RWPE1 (cell line): ENCODE measurements around the gene TRIP6.
"Not testable (repeated sequence)": the region's sequence is repeated elsewhere in the genome, so short reads cannot be mapped to it uniquely, and the experiment has no call there.

Source experiments
- CTCF ChIA-PET: fragments of 350-600 bp; sonication (Branson Sonifier 250); formaldehyde crosslinking; extraction: SDS; loops from one replicate; lab custom pipeline; 2021; lab: Yijun Ruan, JAX
- POLR2A ChIA-PET: fragments of 400-600 bp; formaldehyde crosslinking; extraction: SDS; loops from one replicate; lab custom pipeline; 2020; ENCODE audit warnings: antibody characterized with exemption; ENCODE audit not compliant: low non-redundant PET; lab: Yijun Ruan, JAX
- DNase-seq: peaks from one replicate; pipeline ENCODE4 v3.0.0; 2012; ENCODE audit warnings: low spot score
- H3K27ac ChIP-seq: fragments of 450-650 bp; 2 replicates; pipeline ENCODE4 v1.5.1; 2017
- TF ChIP-seq, protein P1 (sequence below): fragments of 450-650 bp; conservative IDR thresholded peaks from 2 replicates; pipeline ENCODE4 v1.5.1; 2017; ENCODE audit warnings: low read depth, mild to moderate bottlenecking

Gene TRIP6

DNA sequence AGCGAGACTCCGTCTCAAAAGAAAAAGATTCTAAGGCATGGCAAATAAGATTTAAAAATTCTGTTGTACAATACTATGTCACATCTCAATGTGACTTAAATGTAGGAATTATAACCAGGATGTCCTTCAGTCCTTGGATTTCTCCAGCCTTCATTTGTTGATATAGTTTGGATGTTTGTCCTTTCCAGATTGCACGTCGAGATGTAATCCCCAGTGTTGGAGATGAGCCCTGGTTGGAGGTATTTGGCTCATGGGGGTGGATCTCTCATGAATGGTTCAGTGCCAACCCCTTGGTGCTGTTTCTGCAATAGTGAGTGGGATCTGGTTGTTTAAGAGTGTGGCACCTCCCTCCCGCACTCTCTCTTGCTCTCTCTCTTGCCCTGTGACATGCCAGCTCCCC lies 41.3 kb downstream of the TRIP6 start:
- TF ChIP-seq, protein P1, sequence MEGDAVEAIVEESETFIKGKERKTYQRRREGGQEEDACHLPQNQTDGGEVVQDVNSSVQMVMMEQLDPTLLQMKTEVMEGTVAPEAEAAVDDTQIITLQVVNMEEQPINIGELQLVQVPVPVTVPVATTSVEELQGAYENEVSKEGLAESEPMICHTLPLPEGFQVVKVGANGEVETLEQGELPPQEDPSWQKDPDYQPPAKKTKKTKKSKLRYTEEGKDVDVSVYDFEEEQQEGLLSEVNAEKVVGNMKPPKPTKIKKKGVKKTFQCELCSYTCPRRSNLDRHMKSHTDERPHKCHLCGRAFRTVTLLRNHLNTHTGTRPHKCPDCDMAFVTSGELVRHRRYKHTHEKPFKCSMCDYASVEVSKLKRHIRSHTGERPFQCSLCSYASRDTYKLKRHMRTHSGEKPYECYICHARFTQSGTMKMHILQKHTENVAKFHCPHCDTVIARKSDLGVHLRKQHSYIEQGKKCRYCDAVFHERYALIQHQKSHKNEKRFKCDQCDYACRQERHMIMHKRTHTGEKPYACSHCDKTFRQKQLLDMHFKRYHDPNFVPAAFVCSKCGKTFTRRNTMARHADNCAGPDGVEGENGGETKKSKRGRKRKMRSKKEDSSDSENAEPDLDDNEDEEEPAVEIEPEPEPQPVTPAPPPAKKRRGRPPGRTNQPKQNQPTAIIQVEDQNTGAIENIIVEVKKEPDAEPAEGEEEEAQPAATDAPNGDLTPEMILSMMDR, result no peak
- no peak for DNase-seq
- no peak overlapping the region for H3K27ac ChIP-seq
- CTCF ChIA-PET, result no interaction called here
- POLR2A ChIA-PET, result no interaction called here

DNA sequence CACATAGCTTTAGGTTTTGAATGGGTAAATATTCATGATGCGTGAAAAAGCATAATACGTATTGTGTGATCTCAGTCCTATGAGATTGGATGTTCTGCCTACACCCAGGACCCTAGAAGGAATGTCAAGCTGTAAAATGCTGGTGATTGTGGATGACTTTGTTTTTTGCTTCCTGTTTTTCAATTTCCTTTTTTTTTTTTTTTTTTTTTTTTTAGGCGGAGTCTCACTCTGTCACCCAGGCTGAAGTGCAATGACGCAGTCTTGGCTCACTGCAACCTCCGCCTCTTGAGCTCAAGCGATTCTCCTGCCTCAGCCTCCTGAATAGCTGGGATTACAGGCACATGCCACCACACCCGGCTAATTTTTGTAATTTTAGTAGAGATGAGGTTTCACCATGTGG lies 43.3 kb downstream of the TRIP6 start:
- ChIA-PET POLR2A (interaction anchor here (0.6 kb wide), 1 partner anchor 67 kb away, joined by 3 read pairs; no protein-coding TSS in a partner anchor), CTCF (interaction anchor here (0.6 kb wide), 1 partner anchor 15 kb away, joined by 3 read pairs; the partner anchor contains the start of gene ACHE)
- DNase-seq, H3K27ac ChIP-seq: not testable (repeated sequence)

DNA sequence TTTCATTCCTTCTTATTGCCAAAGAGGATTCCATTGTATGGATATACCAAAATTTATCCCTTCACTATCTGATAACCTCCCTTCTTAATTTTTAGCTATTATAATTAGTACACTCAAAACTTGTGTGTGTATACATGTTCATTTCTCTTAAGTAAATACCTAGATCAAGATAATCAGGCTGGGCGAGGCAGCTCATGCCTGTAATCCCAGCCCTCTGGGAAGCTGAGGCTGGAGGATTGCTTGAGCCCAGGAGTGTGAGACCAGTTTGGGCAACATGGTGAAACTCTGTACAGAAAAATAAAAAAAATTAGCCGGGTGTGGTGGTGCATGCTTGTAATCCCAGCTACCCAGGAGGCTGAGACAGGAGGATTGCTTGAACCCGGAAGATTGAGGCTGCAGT lies 44.3 kb downstream of the TRIP6 start:
- H3K27ac ChIP-seq, result no peak overlapping the region
- TF ChIP-seq, protein P1, result no peak
- DNase-seq, result no peak
- POLR2A ChIA-PET, result no interaction called here
- CTCF ChIA-PET, result no interaction called here

DNA sequence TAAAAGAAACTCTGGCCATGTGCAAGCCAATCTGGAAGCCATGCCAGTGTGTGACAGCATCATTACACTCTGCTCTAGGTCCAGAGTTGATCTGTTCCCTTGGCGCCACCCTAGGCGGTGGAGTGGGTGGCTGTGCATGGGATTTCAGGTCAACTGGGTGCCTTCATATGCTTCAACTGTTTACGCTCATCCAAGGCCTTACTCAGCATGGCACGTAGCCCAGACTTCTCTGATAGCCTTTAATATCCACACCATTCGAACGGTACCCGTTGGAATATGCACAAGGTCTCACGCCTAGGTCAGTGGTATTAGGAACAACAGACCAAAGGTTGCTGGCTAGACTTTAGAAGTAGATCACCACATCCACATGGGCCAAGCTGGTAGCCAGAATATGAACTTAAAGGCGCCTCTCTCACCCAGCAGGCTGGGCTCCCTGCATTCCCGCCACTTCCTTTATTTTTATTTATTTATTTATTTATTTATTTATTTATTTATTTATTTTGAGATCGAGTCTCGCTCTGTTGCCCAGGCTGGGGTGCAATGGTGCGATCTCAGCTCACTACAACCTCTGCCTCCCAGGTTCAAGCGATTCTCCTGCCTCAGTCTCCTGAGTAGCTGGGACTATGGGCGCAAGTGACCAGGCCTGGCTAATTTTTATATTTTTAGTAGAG lies 47.2 kb downstream of the TRIP6 start:
- no peak for DNase-seq
- TF ChIP-seq, protein P1, result no peak
- CTCF ChIA-PET, result no interaction called here
- POLR2A ChIA-PET, result no interaction called here
- H3K27ac ChIP-seq, result no peak overlapping the region

DNA sequence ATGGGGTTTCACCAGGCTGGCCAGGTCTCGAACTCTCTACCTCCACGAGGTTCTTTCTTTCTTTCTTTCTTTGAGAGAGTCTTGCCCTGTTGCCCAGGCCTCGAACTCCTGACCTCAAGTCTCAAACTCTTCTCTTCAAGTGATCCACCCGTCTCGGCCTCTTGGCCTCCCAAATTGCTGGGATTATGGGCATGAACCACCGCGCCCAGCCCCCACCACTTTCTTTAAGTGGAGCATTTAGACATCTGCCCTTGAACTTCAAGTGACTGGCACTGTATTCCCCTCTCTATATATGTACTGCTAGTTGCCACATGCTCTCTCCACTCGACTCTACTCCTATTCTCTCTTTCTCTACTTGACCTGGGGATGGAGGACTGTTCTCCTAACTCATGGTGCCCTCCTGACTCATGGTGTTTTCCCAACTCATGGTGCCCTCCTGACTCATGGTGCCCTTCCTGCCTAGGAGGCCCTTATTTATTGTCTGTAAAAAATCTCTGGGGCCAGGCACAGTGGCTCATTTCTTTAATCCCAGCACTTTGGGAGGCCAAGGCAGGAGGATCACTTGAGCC lies 47.8 kb downstream of the TRIP6 start:
- DNase-seq, result no peak
- H3K27ac ChIP-seq, result no peak overlapping the region
- TF ChIP-seq, protein P1, result no peak
- POLR2A ChIA-PET, result no interaction called here
- CTCF ChIA-PET, result no interaction called here

DNA sequence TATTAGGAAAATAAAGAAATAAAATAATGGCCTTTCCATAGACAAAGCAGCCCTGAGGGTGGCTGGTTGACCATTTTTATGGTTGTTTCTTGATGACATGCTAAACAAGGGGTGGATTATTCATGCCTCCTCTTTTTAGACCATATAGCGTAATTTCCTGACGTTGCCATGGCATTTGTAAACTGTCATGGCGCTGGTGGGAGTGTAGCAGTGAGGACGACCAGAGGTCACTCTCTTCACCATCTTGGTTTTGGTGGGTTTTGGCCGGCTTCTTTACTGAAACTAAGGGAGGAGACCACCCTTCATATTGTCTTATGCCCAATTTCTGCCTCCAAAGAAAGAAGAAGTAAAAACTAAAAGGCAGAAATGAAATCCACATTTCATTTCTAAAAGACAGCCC lies 52.1 kb downstream of the TRIP6 start:
- H3K27ac ChIP-seq, POLR2A ChIA-PET, DNase-seq: not testable (repeated sequence)
- CTCF ChIA-PET, result interaction anchor here (0.7 kb wide), 1 partner anchor 149 kb away, joined by 3 read pairs; no protein-coding TSS in a partner anchor

DNA sequence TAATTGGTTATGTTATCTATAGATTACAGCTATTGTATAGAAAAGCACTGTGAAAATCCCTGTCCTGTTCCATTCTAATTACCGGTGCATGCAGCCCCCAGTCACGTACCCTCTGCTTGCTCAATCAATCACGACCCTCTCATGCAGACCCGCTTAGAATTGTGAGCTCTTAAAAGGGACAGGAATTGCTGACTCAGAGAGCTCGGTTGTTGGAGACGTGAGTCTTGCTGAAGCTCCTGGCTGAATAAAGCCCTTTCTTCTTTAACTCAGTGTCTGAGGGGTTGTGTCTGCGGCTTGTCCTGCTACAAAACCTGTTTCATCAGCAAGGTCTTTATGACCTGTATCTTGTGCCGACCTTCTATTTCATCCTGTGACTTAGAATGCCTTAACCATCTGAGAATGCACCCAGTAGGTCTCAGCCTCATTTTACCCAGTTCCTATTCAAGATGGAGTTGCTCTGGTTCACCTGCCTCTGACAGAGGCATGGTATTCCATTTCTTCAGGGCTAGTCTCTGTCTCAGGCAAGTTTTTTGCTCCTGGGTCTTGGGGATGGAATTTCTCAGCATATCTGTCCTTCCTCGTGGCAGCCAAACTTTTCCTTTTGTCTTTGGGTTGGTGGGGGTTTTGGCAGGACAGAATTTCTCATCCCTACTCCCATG lies 52.7 kb downstream of the TRIP6 start:
- H3K27ac ChIP-seq, DNase-seq, CTCF ChIA-PET, POLR2A ChIA-PET: not testable (repeated sequence)

DNA sequence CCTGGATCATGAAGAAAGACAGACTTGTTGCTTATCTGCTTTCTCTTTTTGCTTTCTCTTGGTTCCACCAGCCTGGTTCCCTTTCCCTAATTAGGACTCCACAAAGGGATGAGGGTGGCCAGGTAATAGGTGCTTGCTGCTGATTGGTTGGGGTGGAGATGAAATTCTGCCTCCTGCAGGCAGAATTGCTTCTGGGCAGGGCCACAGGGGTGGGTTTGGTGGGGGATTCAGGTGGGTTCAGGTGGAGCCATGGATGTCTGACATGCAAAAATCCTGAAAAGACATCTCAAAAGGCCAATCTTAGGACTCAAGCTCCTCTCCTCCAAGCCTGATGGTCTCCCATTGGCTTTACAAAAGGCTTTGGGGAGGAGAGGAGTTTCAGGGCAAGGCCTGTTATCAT lies 53.9 kb downstream of the TRIP6 start:
- H3K27ac ChIP-seq, result no peak overlapping the region
- TF ChIP-seq, protein P1, result no peak
- ChIA-PET CTCF (interaction anchor here (0.5 to 0.7 kb wide), 3 partner anchors 52 to 1309 kb away, joined by 3 to 4 read pairs (median 3); no protein-coding TSS in a partner anchor), POLR2A (no interaction called here)
- DNase-seq, result no peak
